Fibroblast of gingiva (primary cell): Measurements from ENCODE around the gene RNF214.

ENCODE experiments used
- DNase-seq: peaks from one replicate; pipeline ENCODE4 v3.0.0-alpha.2; 2011; ENCODE audit warnings: low read depth

RNF214 gene

DNA sequence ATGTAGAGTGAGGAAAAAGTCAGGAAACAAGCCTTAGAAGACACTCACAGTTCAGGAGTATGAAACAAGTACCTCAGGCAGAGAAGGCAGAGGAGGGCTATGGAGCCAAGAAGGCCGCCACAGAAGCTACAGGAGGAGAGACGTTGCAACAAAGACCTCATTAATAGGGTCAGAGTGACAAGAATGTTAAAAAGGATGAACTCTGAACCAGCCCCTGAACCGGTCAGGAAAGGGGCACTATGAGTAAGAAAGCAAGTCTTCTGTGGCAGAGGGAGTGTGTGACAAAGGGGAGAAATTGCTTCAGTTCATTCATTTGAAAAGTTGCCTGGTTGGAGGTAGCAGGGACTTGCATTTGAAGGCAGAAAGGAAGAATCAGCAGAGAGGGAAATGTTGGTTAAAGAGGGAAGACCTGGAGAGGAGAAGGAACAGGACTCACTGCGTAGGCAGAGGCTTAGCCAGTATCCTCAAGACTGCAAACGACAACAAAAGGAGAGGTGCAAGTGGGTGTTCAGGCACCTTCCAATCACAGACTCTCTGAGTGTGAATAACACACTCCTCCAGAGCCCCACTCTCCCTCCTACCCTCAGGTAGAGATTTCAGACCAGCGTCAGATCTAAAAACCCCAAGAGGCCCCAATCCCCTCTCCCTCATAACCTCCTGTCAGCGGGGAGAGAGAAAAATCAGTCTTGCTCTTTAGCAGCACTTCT, 17.9 kb upstream of the RNF214 start:
- no peak for DNase-seq

DNA sequence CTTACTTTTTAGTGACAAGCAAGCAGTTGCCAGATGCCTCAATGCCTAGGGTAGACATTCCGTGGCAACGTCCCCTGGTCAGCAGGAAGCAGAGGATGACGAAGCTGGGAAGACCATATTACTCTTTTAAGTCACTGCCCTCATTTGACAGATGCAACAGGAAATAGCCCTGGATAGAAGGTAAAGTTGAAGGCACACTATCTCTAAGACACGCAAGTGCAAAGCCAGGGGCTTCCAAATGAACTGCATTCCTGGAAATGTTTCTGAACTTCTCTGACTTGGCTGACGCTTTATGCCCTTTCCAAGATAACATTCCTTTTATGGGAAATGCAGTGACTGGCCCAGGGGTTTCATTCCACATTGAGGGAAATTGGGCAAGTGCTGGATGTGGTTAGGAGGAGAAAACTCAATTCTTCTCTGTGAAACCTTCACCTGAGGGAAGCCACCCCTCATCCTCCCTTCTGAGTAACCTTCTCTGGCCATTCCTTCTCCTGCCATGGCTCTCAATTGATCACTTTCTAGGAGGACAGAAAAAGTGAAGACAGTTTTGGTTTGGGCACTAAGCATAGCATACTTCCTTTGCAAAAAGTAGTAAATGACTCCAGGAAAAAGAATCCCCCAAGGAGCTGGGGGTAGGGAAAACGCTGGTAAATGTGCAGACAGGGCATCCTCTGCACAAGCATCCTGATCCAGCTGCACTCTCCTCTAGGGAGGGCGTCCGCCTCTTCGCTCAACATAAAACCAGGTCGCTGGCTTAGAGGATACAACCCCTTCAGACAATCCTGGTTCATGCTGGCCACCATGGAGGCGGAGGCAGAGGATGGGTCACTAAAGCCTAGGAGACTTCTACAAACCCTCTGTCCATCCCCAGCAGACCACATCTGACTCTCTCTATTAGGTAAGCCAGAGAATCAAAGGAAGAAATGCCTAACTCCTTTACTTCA, 15.1 kb upstream of the RNF214 start:
- DNase-seq, result no peak

GRCh38 chr11:117218133-117218915, 14.1 kb upstream of the RNF214 start:
- no peak for DNase-seq

DNA sequence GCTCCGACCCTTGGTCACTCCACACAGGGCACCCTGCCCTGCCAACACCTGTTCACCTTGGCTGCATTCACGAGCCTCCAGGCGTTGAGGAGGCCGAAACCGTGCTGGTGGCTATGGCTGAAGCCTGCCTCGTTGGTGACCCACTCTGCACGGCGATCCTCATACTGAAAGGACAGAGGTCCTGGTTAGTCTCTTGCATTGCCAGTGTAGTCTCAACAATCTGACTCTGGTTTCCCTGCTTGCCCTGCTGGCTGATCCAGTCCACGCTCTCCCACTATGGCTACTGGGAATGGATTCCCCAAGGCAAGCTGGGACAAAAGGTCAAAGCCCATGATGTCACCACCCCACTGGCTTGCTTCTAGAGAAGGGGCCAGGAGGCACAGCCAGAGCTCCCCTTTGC, 13.5 kb upstream of the RNF214 start:
- DNase-seq, result no peak

GRCh38 chr11:117219455-117219854, 13.0 kb upstream of the RNF214 start:
- no peak for DNase-seq

- DNase-seq, result no peak
These were observed 12.5 kb upstream of the RNF214 start for GRCh38 chr11:117219995-117220394.

GRCh38 chr11:117220568-117220967, 11.9 kb upstream of the RNF214 start:
- DNase-seq, result no peak

- peak; percentile 84 for DNase-seq
These were observed 11.3 kb upstream of the RNF214 start for GRCh38 chr11:117220999-117221774.

- peak; percentile 90 for DNase-seq
These were observed 10.5 kb upstream of the RNF214 start for GRCh38 chr11:117221775-117222517.

GRCh38 chr11:117222991-117223740, 9.3 kb upstream of the RNF214 start:
- no peak for DNase-seq

DNA sequence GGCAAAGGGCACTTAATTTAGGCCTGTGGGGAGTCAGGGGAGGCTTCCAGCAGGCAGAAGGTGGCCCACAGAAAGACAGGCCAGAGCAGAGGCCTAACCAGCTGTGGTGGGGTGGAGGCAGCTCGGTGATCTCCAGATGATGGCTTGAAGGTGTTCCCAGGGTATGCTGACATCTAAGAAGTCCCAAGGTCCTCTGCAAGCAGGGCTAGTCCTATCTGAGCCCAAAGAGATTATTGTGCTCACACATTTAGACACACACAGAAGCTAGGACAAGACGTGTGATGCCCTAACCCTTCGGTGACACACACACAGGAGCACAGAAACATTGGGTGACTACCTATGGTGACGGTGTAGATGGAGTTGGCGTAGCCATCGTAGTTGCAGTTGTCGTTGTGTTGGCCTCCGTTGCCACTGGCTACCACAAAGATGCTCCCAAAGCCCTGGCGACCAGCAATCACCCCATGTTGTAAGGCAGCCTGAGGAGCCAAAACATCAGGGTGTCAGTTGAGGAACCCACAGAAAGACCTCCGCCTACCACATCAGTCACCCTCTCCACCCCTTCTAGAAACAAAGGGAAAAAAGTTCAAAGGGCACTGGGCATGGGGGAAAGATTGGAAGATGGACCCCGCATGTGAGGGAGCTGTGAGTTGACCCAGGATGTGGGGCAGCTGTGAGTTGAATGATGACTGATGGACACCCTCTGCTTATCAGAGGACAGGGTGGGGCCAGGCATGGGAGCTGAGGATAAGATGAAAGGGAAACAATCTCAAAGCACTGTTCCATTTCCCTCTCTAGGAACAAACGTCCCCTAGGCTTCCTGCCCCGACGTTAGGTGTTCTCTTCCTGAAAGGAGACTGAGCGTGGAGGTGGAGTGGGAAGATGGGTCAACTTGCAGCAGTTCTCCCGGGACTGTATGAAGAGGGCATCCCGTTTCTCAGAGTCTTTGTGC, 8.5 kb upstream of the RNF214 start:
- no peak for DNase-seq

DNA sequence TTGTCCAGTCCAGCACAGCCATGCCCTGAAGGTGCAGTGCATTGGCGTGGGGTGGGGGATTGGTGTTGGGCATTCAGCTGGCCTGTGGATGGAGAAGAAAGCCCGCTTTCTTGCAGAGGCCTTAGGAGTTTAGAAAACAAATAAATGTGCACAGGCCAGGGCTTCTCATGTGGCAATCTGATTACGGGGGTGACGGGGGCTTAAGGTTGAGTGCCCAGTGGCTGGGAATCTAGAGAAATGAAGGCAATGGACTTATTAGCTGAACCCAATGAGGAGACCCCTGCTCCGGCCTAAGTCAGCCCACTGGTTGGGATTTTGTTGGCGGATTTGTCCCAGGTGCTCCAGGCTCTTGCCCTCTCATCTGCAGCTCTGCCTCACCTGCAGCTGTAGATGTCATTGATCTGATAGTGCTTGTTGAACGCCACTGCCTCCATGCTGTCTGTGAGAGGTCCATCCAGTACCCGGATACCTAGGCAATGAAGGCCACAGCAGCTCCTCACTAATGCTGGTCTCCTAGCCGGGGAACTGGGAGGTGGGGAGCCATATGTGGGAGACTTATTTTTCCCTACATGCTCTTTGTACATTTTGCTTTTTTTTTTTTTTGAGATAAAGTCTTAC, 6.8 kb upstream of the RNF214 start:
- DNase-seq, result no peak

GRCh38 chr11:117226388-117227385, 5.8 kb upstream of the RNF214 start:
- peak; percentile 70 for DNase-seq

DNA sequence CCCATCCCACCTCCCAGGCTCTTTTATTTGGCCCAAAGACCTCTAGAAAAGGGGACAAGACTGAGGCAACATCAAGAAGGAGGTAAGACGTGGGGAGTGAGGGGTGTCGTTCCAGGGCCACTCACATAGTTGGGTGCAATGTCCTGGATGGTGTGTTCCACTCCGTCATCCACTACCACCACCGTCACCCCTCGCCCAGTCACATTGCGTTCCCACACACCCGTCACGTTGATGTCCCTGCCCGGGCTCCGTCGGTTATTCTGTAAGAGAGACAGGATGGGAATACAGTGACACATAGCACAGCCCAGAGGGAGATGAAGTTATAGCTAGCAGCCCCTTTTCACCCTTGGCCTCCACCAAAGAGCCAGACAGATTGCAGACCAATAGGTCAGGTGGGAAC, 4.4 kb upstream of the RNF214 start:
- DNase-seq, result no peak

DNA sequence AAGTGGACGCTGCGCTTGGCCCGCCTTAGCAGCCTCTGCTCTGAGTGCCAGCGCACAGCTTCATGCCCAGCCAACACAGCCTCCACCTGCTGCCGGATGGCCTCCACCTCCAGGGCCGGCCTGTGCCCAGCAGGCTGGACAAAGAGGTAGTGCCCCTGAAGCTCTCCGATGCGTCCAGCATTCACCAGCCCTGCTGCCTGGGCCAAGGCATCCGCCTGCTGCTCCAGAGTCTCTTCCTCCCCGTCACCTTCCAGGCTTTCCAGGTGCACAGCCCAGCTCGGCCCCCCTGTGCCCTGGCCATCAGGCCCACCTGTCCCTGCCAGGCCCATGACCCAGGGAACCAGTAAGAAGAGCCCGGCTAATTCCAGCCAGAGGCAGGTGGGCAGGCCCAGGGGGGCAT, 3.1 kb upstream of the RNF214 start:
- no peak for DNase-seq

- no peak for DNase-seq
These were observed 2.6 kb upstream of the RNF214 start for GRCh38 chr11:117229931-117230285.

DNA sequence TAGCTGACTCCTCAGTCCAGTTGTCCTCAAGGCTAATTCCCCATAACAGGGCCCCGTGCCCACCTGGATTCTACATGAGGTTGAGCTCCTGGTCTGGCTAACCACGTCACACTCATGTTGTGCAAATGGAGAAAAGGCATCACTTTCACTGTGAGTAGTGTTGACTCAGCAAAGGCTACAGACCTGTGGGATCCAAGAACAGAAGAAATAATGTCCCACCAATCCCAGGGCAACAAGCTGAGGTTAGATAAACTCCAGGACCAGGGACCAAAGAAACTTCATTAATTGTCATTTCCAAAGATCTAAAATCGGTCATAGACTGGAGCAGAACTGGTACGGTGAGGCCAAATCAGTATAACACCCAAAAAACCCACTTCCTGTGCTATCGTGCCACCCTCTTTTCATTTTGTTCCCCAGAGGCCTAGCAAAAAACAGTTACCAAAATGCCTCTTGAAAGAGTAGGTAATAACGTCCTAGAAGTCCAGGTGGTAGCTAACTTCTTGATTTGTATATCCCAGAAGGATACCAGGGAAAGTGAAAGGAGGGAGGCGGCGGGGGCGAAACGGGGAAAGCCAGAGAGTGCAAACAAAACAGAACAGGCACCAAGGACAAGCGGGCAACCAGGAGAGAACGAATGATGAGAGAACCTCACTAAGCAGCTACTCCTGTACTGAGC, 2.0 kb upstream of the RNF214 start:
- no peak for DNase-seq
